ENCODE measurements around the gene FUZ. TPM values are rescaled to one million over a fixed set of nuclear protein-coding genes. Genes with fewer than 3 reads are reported as not detected.

FUZ gene
- total and polyA plus RNA-seq, 2 donors (not counting 1 experiment from before 2014, with no cell fraction given): 8.4 to 34.3 TPM

DNA sequence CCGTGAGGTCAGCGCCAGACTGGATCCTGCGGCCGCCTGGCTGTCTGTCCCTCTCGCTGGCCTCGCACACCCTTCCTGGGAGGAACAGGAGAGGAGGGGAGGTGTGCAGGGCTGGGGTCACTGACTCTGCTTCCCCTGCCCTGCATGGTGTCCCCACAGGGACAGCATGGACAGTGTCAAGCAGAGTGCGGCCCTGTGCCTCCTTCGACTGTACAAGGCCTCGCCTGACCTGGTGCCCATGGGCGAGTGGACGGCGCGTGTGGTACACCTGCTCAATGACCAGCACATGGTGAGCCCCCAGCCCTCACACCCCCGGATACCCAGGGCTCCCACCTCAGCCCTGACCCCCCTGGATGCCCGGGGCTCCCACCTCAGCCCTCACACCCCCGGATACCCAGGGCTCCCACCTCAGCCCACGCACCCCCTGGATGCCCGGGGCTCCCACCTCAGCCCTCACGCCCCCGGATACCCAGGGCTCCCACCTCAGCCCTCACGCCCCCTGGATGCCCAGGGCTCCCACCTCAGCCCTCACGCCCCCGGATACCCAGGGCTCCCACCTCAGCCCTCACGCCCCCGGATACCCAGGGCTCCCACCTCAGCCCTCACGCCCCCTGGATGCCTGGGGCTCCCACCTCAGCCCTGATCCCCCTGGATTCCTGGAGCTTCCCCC is 21.2 kb downstream of the FUZ start:
- no peak overlapping the region for H3K27ac ChIP-seq (ENCODE audit: insufficient read depth, low read length)
- H3K4me1 ChIP-seq (ENCODE audit: control insufficient read depth, extremely low read depth, insufficient read depth, low read length): peaks cover 3% of the 10 kb centered on the region
- peaks cover 17% of the 10 kb centered on the region for H3K79me2 ChIP-seq (ENCODE audit: control insufficient read depth, insufficient read depth, low read length)
- no peaks in the 10 kb centered on the region for H4K20me1 ChIP-seq (ENCODE audit: control insufficient read depth, extremely low read depth, insufficient read depth, low read length)
- H3K4me2 ChIP-seq (ENCODE audit: extremely low read depth, insufficient read depth, low read length): no peak overlapping the region
- H3K27me3 ChIP-seq (ENCODE audit: control insufficient read depth, insufficient read depth, low read length): no peaks in the 10 kb centered on the region
- H3K4me3 ChIP-seq (replicated peaks in 1 of 4; ENCODE audit: control extremely low read depth in 1 of 4, insufficient read depth in 1 of 4, low read depth in 3 of 4, low read length in 4 of 4): no peak overlapping the region
- TF ChIP-seq EZH2 (IDR thresholded peaks at IDR 0.05; ENCODE audit: low read length, missing control alignments): no peak
- TF ChIP-seq, protein P1, sequence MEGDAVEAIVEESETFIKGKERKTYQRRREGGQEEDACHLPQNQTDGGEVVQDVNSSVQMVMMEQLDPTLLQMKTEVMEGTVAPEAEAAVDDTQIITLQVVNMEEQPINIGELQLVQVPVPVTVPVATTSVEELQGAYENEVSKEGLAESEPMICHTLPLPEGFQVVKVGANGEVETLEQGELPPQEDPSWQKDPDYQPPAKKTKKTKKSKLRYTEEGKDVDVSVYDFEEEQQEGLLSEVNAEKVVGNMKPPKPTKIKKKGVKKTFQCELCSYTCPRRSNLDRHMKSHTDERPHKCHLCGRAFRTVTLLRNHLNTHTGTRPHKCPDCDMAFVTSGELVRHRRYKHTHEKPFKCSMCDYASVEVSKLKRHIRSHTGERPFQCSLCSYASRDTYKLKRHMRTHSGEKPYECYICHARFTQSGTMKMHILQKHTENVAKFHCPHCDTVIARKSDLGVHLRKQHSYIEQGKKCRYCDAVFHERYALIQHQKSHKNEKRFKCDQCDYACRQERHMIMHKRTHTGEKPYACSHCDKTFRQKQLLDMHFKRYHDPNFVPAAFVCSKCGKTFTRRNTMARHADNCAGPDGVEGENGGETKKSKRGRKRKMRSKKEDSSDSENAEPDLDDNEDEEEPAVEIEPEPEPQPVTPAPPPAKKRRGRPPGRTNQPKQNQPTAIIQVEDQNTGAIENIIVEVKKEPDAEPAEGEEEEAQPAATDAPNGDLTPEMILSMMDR (conservative IDR thresholded peaks at IDR 0.05 in 1 of 2, IDR thresholded peaks at IDR 0.05 in 1 of 2; ENCODE audit: low read depth in 1 of 2, low read length in 2 of 2): no peak
- no peak overlapping the region for H2AFZ ChIP-seq (ENCODE audit: low read length)
- no peaks in the 10 kb centered on the region for H3K9me3 ChIP-seq (ENCODE audit: control insufficient read depth, insufficient read depth, low read depth, low read length)
- DNase-seq (ENCODE audit: low read depth in 2 of 2): no peak
- H3K9ac ChIP-seq (ENCODE audit: insufficient read depth, low read length): no peak overlapping the region
- H3K36me3 ChIP-seq (ENCODE audit: control insufficient read depth, insufficient read depth, low read length): peaks cover 32% of the 10 kb centered on the region

DNA sequence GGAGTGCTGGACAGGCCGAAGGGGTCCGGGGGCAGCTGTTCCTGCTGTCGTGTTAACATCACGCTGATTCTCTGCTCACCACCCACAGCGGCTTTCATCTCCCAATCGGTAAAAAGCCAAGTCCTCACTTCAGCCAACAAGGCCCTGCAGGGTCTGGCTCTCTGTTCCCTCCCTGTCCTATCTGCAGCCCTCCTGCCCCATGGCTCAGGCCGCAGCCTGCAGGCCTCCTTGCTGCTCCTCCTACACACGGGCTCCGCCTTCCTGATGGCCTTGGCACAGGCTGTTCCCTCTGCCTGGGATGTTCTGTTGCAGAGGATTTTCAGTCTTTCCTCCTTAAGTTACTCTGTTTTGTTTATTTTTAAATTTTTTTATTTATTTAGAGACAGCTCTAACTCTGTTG is 22.2 kb downstream of the FUZ start:
- H3K4me2 ChIP-seq (ENCODE audit: extremely low read depth, insufficient read depth, low read length): no peak overlapping the region
- no peaks in the 10 kb centered on the region for H3K9me3 ChIP-seq (ENCODE audit: control insufficient read depth, insufficient read depth, low read depth, low read length)
- DNase-seq (ENCODE audit: low read depth in 2 of 2): peak in 1 of 2 donors; percentile 56
- peaks cover 19% of the 10 kb centered on the region for H3K79me2 ChIP-seq (ENCODE audit: control insufficient read depth, insufficient read depth, low read length)
- peaks cover 25% of the 10 kb centered on the region for H3K36me3 ChIP-seq (ENCODE audit: control insufficient read depth, insufficient read depth, low read length)
- no peaks in the 10 kb centered on the region for H4K20me1 ChIP-seq (ENCODE audit: control insufficient read depth, extremely low read depth, insufficient read depth, low read length)
- H3K4me1 ChIP-seq (ENCODE audit: control insufficient read depth, extremely low read depth, insufficient read depth, low read length): peaks cover 9% of the 10 kb centered on the region
- no peaks in the 10 kb centered on the region for H3K27me3 ChIP-seq (ENCODE audit: control insufficient read depth, insufficient read depth, low read length)
- no peak for TF ChIP-seq EZH2 (IDR thresholded peaks at IDR 0.05; ENCODE audit: low read length, missing control alignments)
- TF ChIP-seq, protein P1 (conservative IDR thresholded peaks at IDR 0.05 in 1 of 2, IDR thresholded peaks at IDR 0.05 in 1 of 2; ENCODE audit: low read depth in 1 of 2, low read length in 2 of 2): no peak
- no peak overlapping the region for H3K27ac ChIP-seq (ENCODE audit: insufficient read depth, low read length)
- H2AFZ ChIP-seq (ENCODE audit: low read length): no peak overlapping the region
- no peak overlapping the region for H3K9ac ChIP-seq (ENCODE audit: insufficient read depth, low read length)
- no peak overlapping the region for H3K4me3 ChIP-seq (replicated peaks in 1 of 4; ENCODE audit: control extremely low read depth in 1 of 4, insufficient read depth in 1 of 4, low read depth in 3 of 4, low read length in 4 of 4)

DNA sequence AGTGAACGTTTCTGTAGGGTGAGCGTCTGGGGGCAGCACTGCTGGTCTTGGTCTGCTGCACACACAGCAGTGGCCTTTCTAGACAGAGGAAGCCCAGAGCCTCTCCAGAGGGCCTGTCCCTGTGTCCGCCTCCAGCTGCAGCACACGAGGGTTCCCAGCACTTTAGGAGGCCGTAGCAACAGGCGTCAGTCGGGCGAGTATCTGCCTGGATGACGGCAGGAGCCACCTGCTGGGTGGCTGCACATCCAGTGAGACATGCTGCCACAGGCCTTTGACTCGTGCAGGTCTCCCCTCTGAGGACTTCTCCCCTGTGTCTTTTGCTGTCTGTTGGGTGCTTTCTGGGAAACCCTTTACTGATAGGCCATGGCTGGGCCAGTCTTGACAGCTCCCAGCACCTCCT is 24.2 kb downstream of the FUZ start:
- Histone ChIP-seq H3K27ac (ENCODE audit: insufficient read depth, low read length) (no peak overlapping the region), H4K20me1 (ENCODE audit: control insufficient read depth, extremely low read depth, insufficient read depth, low read length) (no peaks in the 10 kb centered on the region), H3K79me2 (ENCODE audit: control insufficient read depth, insufficient read depth, low read length) (peaks cover 19% of the 10 kb centered on the region), H3K4me1 (ENCODE audit: control insufficient read depth, extremely low read depth, insufficient read depth, low read length) (peaks cover 10% of the 10 kb centered on the region), H3K4me2 (ENCODE audit: extremely low read depth, insufficient read depth, low read length) (no peak overlapping the region), H3K9ac (ENCODE audit: insufficient read depth, low read length) (no peak overlapping the region), H3K36me3 (ENCODE audit: control insufficient read depth, insufficient read depth, low read length) (peaks cover 24% of the 10 kb centered on the region), H2AFZ (ENCODE audit: low read length) (no peak overlapping the region), H3K9me3 (ENCODE audit: control insufficient read depth, insufficient read depth, low read depth, low read length) (no peaks in the 10 kb centered on the region), H3K4me3 (replicated peaks in 1 of 4; ENCODE audit: control extremely low read depth in 1 of 4, insufficient read depth in 1 of 4, low read depth in 3 of 4, low read length in 4 of 4) (no peak overlapping the region), H3K27me3 (ENCODE audit: control insufficient read depth, insufficient read depth, low read length) (no peaks in the 10 kb centered on the region)
- TF ChIP-seq, protein P1 (conservative IDR thresholded peaks at IDR 0.05 in 1 of 2, IDR thresholded peaks at IDR 0.05 in 1 of 2; ENCODE audit: low read depth in 1 of 2, low read length in 2 of 2): no peak
- TF ChIP-seq EZH2 (IDR thresholded peaks at IDR 0.05; ENCODE audit: low read length, missing control alignments): no peak
- DNase-seq (ENCODE audit: low read depth in 2 of 2): no peak
